ENCODE results near the gene SRMS.

- TF ChIP-seq CTCF (optimal IDR thresholded peaks at IDR 0.05 in 1 of 3, IDR thresholded peaks at IDR 0.05 in 1 of 3, conservative IDR thresholded peaks at IDR 0.05 in 1 of 3; ENCODE audit: extremely low read depth in 1 of 3, insufficient read depth in 2 of 3, low read length in 3 of 3) (no peak), EZH2 (IDR thresholded peaks at IDR 0.05; ENCODE audit: low read length) (no peak)
Observed at GRCh38 chr20:63518351-63518861, 29.1 kb downstream of the SRMS start.
